Keratinocyte (primary cell): ENCODE results near the gene RFX2.

Source experiments
- CTCF ChIP-seq, 3 experiments: IDR thresholded peaks in 1 of 3; conservative IDR thresholded peaks in 1 of 3; optimal IDR thresholded peaks in 1 of 3; 2 replicates in 2 of 3; 3 replicates in 1 of 3; pipeline versions ENCODE3 to v1.5.1; 2011; ENCODE audit warnings: low read length in 3 of 3, mild to moderate bottlenecking in 3 of 3, moderate library complexity in 2 of 3, control low read depth in 1 of 3, inconsistent platforms in 1 of 3; ENCODE audit not compliant: insufficient read depth in 2 of 3; ENCODE audit errors: extremely low read depth in 1 of 3
- EZH2 ChIP-seq: IDR thresholded peaks from one replicate; pipeline ENCODE4 v1.6.1; 2012; ENCODE audit warnings: inconsistent platforms, mild to moderate bottlenecking, low read length, moderate library complexity

GRCh38 chr19:6006896-6007295, 103.4 kb downstream of the RFX2 start:
- TF ChIP-seq CTCF (optimal IDR thresholded peaks at IDR 0.05 in 1 of 3, IDR thresholded peaks at IDR 0.05 in 1 of 3, conservative IDR thresholded peaks at IDR 0.05 in 1 of 3; ENCODE audit: extremely low read depth in 1 of 3, insufficient read depth in 2 of 3, low read length in 3 of 3) (no peak), EZH2 (no peak)
